Stimulated activated CD8-positive, alpha-beta memory T cell treated with anti-CD3 and anti-CD28 coated beads, Interleukin-2, amount 100 ng/mL, for 48 hours (primary cell): Measurements from ENCODE around the gene DDX39B.
A peak's percentile ranks its signal among the peaks of the same experiment; 100 is the strongest.
"Not testable (repeated sequence)": the region's sequence is repeated elsewhere in the genome, so short reads cannot be mapped to it uniquely, and the experiment has no call there.

Experiments used
- DNase-seq, 2 donors: peaks; one replicate each; pipeline ENCODE4 v3.0.0-alpha.2; 2020; ENCODE audit warnings: low read depth in 2 of 2

Gene DDX39B

DNA sequence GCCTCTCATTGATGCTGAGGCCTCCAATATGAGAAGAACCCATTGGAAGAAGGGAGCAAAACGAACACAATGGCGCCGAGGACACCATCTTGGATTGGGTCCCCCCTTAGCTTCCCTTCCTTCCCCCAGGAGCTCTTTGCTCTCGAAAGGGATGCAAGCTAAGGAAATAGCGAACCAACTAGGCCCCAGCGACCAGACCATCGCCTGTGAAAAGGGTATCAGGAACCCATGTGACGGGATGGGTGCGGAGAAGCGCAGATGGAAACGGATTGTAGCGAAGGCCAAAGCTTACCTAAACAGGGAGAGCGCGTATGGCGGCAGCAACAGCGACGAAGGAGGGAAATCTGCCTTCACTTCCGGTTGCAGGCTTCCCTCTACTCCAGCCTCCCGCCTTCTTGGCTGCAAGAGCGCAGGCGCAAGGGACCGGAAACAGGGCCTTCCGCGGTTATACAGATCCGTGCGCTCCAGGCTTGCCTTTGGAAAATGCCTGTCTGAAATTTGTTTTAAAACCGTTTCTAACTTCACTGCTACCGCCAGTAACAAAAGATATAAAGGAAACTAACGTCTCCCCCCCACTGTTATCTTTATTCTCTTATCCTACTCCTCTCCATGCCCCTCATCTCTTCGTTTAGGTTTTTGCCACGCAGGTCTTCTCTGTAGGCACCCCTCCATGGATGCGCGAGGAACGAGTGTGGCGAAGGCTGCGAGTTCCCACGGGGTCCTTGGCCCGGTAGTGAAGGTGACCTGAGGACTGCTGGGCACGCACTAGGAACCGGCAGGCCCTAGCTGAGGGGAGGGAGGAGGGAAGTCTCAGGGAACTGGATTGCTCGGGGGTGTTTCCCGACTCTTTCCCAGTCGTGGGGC is at the start of gene DDX39B:
Gene DDX39B (minus strand): TSS at position 346 of the 864 bp plus-strand sequence. CDS start 1,471 bp downstream, outside the sequence.
- peak; percentile 85 to 90 for DNase-seq

DNA sequence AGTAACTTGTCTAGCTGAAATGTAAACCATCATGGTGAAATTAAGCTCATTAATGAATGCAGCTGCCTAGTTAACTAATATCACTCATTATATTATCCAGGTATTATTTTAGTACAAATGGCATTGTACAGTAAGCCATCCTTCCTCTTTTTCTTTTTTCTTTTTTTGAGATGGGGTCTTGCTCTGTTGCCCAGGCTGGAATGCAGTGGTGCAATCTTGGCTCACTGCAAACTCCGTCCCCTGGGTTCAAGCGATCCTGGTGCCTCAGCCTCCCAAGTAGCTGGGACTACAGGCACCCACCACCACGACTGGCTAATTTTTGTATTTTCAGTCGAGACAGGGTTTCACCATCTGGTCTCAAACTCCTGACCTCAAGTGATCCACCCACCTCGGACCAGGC is 48.9 kb upstream of the DDX39B start:
- DNase-seq, result not testable (repeated sequence)

DNA sequence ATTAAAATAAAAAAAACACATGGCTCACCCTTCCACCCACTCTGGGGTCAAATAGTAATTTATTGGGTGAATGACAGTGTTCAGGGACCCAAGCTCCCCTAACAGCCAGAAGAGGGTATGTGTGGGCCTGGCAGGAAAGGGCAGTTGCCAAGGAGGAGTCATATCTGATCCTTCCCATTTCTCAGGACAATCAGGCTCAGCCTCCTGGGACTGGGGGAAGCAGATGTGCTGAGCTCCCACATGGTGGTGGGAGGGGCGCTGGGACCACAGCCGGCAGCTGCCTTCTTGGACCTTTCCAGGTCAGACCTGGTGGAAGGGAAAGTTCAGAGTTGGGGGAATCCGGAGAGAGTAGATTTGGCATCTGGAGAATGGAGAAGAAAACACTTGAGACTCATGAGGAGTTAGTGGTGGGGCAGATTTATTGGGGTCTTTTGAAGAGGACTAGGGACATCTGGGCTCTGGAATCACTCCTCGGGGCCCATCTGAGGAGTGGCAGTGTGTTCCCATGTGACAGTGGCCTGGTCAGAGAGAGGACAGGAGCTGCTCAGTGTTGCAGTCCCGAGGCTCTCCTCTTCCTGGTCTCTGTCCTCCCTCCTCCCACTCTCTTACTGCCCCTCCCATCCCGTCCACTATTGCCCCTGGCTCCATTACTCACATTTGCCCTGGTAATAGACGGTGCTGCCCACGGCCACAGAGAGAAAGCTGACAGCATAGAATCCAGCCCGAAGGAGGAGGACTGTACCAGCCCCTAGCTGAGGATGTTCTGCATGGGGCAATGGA is 47.3 kb upstream of the DDX39B start:
- no peak for DNase-seq

DNA sequence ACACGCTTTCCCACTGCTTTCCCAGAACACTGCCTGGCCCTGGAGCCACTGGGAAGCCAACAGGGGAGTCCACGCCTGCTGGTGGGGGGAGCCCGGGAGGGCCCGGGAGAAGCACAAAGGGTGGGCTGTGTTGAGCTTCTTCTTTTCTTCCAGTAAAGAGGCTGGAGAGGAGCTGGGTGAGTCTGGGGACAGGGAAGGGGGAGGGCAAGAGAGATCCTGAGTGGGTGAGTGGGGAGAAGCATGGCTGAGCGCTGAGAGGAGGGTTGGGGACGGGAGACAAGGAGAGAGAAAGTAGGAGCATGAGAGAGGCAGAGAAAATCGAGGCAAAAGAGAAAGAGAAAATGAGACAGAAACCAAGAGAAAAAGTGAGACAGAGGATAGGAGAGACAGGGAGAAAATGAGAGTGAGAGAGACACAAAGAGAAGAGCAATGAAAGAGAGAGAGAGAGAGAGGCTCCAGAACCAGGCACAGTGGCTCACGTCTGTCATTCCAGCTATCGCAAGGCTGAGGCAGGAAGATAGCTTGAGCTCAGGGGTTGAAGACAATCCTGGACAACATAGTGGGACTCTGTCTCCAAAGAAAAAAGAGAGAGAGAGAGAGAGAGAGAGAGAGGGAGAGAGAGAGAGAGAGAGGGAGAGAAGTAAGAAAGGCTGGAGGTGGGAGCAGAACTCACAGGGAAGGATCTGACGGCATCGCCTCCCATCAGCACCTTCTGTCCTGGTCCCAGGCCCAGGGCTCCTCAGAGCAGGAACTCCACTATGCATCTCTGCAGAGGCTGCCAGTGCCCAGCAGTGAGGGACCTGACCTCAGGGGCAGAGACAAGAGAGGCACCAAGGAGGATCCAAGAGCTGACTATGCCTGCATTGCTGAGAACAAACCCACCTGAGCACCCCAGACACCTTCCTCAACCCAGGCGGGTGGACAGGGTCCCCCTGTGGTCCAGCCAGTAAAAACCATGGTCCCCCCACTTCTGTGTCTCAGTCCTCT is 46.3 kb upstream of the DDX39B start:
- no peak for DNase-seq

DNA sequence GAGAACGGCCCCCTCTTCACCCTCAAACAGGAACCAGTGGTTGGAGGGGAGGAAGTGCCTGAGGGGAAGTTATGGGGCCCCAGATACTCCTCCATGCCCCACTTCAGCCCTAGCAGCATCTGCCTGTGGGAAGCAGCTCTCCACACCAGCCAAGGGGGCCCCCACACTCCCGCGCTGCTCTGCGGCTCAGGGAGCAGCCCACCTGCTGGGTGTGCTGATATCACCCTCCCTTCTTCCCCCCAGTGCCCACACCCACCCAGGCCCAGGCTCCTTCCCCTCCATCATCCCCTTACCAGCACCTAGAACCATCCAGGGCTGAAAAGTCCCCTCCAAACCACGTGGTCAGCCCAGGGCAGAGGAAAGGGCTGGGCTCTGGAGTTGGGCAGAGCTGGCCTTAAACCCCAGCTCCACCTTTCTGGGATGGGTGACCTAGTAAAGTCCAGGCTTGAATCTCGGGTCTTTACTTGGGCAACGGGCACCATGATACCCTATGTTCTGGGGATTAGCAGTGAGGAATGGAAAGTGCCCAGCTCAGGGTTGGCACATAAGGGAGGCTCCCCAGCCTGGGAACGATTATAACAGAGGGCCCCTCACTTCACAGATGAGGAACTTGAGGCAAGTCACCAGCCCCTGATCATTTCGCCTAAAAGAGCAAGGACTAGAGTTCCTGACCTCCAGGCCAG is 44.9 kb upstream of the DDX39B start:
- DNase-seq, result no peak

DNA sequence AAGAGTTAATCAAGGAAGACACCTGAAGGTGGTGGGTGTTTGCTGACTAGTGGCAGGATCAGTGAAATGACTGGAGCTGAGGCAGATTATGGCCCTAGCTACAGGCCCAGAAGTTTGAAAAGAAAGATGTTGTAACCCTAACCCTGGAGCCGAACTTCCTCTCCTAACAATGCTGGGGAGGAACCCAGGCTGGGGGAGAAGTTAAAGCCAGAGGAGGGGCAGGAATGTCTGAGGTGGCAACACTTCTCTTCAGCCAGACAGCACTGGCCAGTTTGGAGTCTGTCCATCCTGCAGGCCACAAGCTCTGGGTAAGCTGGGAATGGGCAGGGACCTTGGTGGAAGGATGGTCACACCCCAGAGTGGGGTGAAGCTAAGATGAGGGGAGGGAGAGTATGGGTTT is 44.2 kb upstream of the DDX39B start, which contains the start of gene LST1:
Gene LST1 (plus strand): TSS at position 270 of the 400 bp plus-strand sequence. CDS start 1,023 bp downstream, outside the sequence.
- no peak for DNase-seq

DNA sequence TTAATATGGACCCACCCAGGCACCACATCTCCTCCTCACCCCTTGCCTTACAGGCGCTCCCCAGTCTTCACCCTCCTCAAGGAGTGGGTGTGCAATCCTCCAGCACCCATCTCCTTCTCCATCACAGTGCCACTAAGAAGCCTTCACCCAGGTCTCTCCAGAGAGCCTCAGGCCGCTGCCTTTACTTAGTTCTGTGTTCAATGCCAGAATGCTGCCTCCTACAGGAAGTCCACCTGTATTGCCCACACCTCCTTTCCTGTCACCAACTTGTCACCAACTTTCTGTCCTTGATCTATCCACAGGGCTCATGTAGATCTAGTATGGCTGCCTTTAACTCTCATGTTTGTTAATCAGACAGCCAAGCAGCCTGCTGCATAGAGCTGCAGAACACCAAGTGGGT is 43.7 kb upstream of the DDX39B start:
- no peak for DNase-seq

DNA sequence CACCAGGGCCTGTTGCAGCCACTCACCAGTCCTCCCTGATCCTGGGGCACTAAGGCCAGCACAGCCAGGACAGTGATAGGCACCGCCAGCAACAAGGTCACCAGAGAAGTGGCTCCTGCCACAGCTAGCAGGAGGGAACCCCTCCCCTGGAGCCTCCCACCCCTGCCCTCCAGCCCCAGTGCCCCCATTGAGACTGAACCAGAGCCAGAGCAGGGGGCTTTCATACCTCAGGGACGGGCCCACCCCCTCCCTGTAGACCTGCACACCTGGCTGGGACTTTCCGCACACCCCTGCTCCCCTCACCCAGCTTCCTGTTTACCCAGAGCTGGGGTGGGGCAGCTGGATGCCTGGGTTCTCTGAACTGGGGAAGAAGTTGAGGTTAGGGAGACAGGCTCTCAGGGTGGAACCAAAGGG is 40.4 kb upstream of the DDX39B start, which contains the start of gene LTB:
Gene LTB (minus strand): TSS at position 195 of the 414 bp plus-strand sequence. CDS start 7 bp downstream, at position 188.
- DNase-seq, result no peak

DNA sequence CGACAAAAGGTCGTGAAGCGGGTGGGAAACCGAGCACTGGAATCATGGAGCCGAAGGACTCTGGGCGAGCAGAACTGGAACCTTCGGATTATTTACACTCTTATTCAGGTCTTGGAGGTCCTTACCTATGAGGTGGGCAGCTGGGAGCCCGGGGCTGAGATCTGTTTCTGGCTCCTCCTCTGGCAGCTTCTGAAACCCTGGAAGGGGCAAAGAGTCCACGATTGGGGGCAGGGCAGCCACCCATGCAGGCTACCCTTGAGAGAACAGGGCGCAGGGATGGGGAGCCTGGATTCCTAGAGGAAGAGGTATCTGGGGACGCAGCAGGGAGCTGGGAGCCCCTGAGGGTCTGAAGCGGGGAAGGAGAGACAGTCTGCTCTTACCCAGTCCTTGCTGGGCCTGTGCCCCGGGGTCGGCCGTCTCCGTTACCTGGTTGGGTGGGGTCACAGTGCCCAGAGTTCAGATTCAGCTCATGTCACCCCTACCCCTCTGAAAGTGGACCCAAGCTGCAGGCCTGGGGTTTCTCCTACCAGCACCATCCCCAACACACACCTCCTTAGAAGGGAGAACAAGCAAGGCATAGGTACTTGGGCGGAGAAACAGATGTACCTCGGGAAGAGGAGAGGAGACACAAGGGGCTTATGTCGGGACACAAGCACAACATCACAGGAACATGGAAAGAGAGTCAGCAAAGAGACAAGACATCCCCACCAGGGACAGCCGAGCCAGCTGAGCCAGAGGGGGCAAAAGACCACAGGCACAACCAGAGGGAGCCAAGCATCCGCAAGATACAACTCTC is 39.8 kb upstream of the DDX39B start:
- DNase-seq, result no peak

DNA sequence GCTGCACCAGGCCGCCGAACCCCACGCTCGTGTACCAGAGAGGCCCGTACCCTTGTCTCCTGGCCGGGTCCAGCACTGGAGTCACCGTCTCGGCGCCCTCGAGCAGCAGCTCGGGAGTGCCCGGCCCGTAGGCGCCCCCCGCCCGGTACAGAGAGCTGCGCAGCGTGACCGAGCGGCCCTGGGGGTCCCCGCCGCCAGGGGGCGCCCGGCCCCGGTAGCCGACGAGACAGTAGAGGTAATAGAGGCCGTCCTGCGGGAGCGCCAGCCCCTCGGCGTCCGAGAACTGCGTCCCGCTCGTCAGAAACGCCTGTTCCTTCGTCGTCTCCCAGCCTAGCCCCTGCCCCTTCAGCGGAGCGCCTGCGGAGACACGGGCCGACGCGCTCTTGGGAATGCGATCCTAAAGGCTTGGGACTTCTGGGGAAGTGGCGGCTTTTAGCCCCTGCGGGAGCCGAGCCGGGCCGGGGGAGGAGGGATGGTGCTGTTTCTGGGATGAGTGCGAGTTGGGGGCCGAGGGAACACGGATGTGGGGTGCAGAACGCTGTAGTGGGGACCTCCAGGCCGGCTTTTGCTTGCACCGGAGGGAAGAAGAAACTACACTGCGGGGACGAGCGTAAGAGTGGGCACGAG is 39.1 kb upstream of the DDX39B start:
- peak; percentile 85 to 87 for DNase-seq

DNA sequence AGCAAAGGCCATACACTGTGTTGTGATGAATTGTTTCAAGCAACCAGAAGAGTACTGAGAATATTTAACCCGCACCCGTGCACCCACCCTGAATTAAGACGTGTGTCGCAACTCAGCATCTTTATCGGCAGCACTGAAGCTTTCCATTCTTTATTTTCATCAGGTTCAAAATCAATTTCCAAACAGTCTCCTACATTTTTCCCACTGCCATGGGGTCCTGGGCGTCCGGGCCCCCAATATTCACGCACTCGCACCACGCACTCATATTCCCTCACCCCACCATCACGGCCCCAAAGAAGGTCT is 38.6 kb upstream of the DDX39B start:
- no peak for DNase-seq

DNA sequence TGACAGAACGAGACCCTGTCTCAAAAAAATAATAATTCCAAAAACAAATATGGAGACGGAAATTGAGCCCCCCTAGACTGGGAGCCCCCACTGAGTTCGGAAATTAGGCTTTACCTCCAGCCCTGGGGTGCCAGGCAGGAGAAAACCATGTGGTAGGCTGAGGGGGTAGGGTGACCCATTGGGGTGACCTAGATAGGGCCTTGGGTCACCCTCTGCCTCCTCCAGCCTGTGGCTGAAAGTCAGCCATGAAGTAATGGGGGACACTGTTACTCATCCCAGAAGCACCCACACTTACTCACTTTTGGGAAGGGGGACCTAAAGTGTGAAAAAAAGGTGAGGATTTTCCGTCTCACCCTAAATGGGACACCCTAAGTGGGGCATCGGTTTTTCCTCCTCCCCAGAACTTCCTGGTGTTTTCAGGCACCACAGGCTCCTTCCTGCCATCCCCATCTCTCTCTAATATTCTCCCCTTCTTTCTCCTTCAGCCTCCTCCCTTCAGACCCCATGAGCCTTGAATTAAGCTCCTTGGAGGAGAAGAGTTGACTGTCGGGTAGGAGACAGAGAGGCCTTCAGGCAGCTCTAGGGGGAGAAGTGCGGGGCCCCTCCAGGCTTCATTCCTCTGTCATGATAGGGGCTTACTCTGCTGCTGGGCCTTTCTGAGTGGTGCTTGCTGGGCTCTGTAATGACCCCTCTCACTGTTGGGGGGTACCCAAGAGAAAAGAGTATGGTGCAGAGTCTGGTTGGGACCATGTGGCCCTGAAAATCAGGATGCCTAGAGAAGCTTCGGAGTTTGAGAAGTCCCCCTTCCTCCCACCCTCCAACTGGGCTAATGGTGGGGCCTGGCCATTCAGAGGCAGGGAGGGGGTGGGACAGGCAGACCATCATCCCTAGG is 38.0 kb upstream of the DDX39B start:
- no peak for DNase-seq

DNA sequence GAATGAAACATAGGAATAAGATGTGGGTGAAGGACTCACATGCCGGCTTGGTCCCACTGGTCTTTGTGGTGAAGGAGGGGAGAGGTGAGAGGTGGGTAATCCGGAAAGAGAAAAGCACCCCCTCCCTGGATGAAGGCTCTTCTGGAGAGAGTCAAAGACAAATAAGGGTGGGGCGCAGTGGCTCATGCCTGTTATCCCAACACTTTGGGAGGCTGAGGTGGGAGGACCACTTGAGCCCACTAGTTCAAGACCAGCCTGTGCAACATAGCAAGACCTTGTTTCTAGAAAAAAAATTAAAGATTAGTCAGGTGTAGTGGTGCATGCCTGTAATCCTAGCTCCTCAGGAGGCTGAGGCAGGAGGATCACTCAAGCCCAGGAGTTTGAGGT is 37.3 kb upstream of the DDX39B start:
- no peak for DNase-seq

DNA sequence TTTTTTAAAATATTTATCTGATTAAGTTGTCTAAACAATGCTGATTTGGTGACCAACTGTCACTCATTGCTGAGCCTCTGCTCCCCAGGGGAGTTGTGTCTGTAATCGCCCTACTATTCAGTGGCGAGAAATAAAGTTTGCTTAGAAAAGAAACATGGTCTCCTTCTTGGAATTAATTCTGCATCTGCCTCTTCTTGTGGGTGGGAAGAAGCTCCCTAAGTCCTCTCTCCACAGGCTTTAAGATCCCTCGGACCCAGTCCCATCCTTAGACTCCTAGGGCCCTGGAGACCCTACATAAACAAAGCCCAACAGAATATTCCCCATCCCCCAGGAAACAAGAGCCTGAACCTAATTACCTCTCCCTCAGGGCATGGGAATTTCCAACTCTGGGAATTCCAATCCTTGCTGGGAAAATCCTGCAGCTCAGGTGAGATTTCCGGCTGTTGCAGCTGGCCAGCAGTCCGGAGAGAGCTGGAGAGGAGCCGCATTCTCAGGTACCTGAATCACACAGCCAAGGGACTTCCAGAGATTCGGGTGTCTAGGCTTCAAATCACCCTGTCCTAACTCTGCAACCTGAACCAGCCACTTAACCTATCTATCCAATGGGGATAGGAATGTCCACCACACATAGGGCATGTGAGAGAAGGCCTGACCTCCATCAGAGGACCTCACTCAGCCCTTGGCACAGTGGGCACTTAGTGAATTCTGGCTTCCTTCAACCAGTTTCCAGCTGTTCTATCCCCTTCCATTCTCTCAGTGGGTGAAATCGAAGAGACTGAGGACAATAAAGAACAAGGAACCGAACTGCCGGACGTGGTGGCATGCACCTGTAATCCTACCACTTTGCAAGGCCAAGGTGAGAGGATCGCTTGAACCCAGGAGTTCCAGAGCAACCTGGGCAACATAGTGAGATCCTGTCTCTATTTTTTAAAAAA is 36.6 kb upstream of the DDX39B start:
- DNase-seq, result no peak

DNA sequence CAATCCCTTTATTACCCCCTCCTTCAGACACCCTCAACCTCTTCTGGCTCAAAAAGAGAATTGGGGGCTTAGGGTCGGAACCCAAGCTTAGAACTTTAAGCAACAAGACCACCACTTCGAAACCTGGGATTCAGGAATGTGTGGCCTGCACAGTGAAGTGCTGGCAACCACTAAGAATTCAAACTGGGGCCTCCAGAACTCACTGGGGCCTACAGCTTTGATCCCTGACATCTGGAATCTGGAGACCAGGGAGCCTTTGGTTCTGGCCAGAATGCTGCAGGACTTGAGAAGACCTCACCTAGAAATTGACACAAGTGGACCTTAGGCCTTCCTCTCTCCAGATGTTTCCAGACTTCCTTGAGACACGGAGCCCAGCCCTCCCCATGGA is 35.8 kb upstream of the DDX39B start:
- DNase-seq, result no peak

DNA sequence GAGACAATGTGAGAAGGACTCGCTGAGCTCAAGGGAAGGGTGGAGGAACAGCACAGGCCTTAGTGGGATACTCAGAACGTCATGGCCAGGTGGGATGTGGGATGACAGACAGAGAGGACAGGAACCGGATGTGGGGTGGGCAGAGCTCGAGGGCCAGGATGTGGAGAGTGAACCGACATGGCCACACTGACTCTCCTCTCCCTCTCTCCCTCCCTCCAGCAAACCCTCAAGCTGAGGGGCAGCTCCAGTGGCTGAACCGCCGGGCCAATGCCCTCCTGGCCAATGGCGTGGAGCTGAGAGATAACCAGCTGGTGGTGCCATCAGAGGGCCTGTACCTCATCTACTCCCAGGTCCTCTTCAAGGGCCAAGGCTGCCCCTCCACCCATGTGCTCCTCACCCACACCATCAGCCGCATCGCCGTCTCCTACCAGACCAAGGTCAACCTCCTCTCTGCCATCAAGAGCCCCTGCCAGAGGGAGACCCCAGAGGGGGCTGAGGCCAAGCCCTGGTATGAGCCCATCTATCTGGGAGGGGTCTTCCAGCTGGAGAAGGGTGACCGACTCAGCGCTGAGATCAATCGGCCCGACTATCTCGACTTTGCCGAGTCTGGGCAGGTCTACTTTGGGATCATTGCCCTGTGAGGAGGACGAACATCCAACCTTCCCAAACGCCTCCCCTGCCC is 35.2 kb upstream of the DDX39B start:
- no peak for DNase-seq
